Esophagus (tissue), 2 donors: ENCODE data around the gene DECR2. TPM values are rescaled to one million over a fixed set of nuclear protein-coding genes. Genes with fewer than 3 reads are reported as not detected.

Experiments used
- H3K27ac ChIP-seq, 2 donors: one replicate each; pipeline ENCODE4 v1.5.1; 2013; ENCODE audit warnings: low read depth in 2 of 2, mild to moderate bottlenecking in 2 of 2, inconsistent platforms in 1 of 2, low read length in 1 of 2, moderate library complexity in 1 of 2
- H3K27me3 ChIP-seq, 2 donors: one replicate each; pipeline ENCODE4 v1.6.1; 2013; ENCODE audit warnings: low read length in 2 of 2, control low read depth in 1 of 2, mild to moderate bottlenecking in 1 of 2; ENCODE audit not compliant: insufficient read depth in 2 of 2, control insufficient read depth in 1 of 2
- H3K36me3 ChIP-seq, 2 donors: one replicate each; pipeline ENCODE4 v1.6.1; 2013; ENCODE audit warnings: low read length in 1 of 2; ENCODE audit not compliant: control insufficient read depth in 2 of 2, insufficient read depth in 2 of 2
- H3K4me1 ChIP-seq, 2 donors: one replicate each; pipeline ENCODE4 v1.6.1; 2013; ENCODE audit warnings: low read length in 1 of 2; ENCODE audit not compliant: control insufficient read depth in 2 of 2, insufficient read depth in 2 of 2
- H3K4me3 ChIP-seq, 2 donors: one replicate each; pipeline ENCODE4 v1.5.1; 2013; ENCODE audit warnings: low read length in 2 of 2, mild to moderate bottlenecking in 2 of 2, low read depth in 1 of 2, moderate library complexity in 1 of 2
- H3K9me3 ChIP-seq, 2 donors: one replicate each; pipeline ENCODE4 v1.6.1; 2013; ENCODE audit warnings: mild to moderate bottlenecking in 2 of 2, low read depth in 1 of 2, low read length in 1 of 2, moderate library complexity in 1 of 2; ENCODE audit not compliant: control insufficient read depth in 2 of 2, insufficient read depth in 1 of 2
- WGBS, 2 donors: extraction: QIAGEN DNeasy Blood & Tissue Kit; methylation state at CpG; one replicate each; pipeline ENCODE4 v1.1.7; 2013; 5-methylcytosine and 5-hydroxymethylcytosine counted together
- polyA plus RNA-seq, 2 donors: library from polyadenylated mRNA; stranded (reverse); fragments of 200-250 nt; gene quantifications; one replicate each; pipeline ENCODE4 v1.2.3, GENCODE V29; 2013
- donor health status: healthy with polysubstance abuse.
- donor health status: Bipolar disorder and iron deficiency.

DECR2 gene
- polyA plus RNA-seq, 2 donors = 15.0 to 24.2 TPM

DNA sequence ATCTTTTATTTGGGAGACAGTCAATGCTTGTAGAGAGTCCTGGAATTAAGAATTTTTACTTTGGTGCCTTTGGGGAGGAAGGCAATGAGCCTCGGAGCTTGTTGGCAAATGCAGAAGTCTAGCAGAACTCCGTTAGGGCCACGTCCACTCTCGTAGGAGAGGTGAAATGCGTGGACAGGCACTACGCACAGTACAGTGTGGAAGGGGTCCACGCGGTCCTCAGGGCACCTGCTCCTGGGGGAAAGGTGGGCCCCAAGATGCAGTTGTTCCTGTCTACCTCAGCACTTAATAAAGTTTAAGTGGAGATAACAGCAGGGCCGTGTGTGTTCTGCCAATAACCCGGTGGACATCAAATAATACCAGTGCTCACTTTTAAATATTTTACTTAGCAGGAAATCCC, 25.6 kb downstream of the DECR2 start:
- Histone ChIP-seq H3K4me3 (peak overlapping the region in 1 of 2 donors; percentile 67), H3K27me3 (no peaks in the 10 kb centered on the region), H3K4me1 (peaks cover 5 to 12% of the 10 kb centered on the region in 2 donors), H3K27ac (no peak overlapping the region), H3K9me3 (no peaks in the 10 kb centered on the region), H3K36me3 (no peaks in the 10 kb centered on the region)
- 43 to 54% methylated on average over 10 of the region's 10 CpGs for WGBS, 2 donors

GRCh38 chr16:430904-431303, 29.2 kb downstream of the DECR2 start:
- H3K4me1 ChIP-seq = peaks cover 2 to 5% of the 10 kb centered on the region in 2 donors
- H3K9me3 ChIP-seq = no peaks in the 10 kb centered on the region
- H3K4me3 ChIP-seq = no peak overlapping the region
- no peaks in the 10 kb centered on the region for H3K36me3 ChIP-seq
- H3K27ac ChIP-seq = no peak overlapping the region
- WGBS, 2 donors = 83 to 97% methylated on average over 7 of the region's 7 CpGs
- H3K27me3 ChIP-seq = no peaks in the 10 kb centered on the region

DNA sequence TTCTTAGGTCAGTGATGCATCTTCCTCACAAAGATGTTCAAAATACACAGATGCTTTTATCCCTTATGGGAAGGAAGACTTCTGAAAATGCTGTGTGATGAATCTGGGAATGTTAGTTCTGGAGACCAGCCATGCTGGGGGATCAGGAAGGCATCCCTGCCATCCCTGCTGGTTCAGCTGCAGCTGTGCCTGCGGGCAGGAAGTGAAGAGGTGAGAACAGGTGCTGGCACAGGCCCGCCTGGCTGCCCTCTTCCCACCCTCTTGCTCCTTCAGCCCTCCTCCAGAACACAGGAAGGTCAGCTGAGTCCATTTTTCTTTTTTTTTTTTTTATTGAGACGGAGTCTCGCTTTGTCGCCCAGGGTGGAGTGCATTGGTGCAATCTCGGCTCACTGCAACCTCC, 38.9 kb downstream of the DECR2 start:
- H3K27ac ChIP-seq = no peak overlapping the region
- no peaks in the 10 kb centered on the region for H3K27me3 ChIP-seq
- H3K36me3 ChIP-seq = no peaks in the 10 kb centered on the region
- peaks cover 0 to 3% of the 10 kb centered on the region in 2 donors for H3K9me3 ChIP-seq
- H3K4me1 ChIP-seq = no peaks in the 10 kb centered on the region
- H3K4me3 ChIP-seq = no peak overlapping the region
- WGBS, 2 donors = 86 to 92% methylated on average over 6 of the region's 6 CpGs

DNA sequence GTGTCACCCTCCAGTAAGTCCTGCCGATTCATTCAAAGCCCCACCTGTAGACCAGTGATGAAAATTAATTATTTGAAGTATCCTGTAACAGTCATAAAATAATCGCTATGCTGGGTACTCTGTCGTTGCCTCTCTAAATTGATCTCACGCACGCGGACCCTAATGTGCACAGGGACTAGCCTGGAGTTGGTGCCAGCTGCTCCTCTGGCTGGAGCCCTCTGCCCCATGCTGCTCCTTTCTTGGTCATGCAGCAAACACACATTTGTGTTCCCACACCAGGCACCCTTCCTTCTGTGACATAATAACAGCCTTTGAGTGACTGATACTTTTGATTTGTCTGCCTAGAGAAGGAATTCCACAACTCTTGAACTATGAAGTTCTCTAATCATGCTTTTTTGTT, 39.8 kb downstream of the DECR2 start:
- H3K9me3 ChIP-seq = peaks cover 0 to 4% of the 10 kb centered on the region in 2 donors

DNA sequence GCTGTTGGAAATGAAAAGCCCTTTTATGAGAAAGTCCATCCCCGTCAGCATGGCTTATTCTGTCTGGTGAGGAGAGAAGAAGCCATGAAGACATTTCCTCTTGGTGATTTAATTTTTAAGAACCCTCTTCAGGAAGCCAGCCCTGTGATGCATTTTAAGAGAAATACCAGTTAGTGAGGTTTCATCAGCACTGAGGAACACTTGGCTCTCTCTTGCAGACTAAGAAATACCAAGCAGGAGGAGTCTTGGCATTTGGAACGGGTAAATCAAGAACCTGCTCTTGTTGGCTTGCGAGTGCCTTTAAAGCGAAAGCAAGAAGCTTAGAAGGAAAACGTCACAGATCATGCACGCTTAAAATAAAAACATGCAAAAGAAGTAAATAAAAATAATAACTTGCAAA, 41.3 kb downstream of the DECR2 start:
- WGBS, 2 donors = 69 to 77% methylated on average over 6 of the region's 6 CpGs
- Histone ChIP-seq H3K9me3 (peaks cover 0 to 4% of the 10 kb centered on the region in 2 donors), H3K27me3 (no peaks in the 10 kb centered on the region), H3K36me3 (no peaks in the 10 kb centered on the region), H3K27ac (no peak overlapping the region), H3K4me1 (no peaks in the 10 kb centered on the region), H3K4me3 (no peak overlapping the region)

More for the DNA sequence above, 39.8 kb downstream of the DECR2 start:
- no peak overlapping the region for H3K4me3 ChIP-seq
- H3K36me3 ChIP-seq = no peaks in the 10 kb centered on the region
- no peak overlapping the region for H3K27ac ChIP-seq
- no peaks in the 10 kb centered on the region for H3K4me1 ChIP-seq
- H3K27me3 ChIP-seq = no peaks in the 10 kb centered on the region
- WGBS, 2 donors = 90 to 95% methylated on average over 6 of the region's 6 CpGs

DNA sequence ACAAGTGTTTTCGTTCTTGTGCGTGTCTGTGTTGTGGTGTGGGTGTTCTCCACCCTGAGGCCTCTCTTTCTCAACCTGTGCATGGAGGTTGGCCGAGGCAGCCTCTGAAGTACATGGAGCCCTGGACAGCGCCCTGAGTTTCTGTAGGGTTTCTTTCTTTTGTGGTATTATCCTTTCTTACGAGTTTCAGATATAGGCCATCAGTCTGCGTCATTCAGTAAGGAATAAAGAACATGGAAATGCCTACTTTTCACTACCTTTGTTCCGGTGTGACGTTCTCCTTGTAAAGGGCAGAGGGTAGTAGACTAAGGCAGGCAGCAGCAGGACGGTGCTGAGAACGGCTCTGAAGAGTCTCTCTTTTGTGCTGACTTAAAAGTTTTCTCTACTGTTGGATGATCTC, 42.3 kb downstream of the DECR2 start:
- H3K36me3 ChIP-seq = no peaks in the 10 kb centered on the region
- H3K27ac ChIP-seq = no peak overlapping the region
- H3K4me1 ChIP-seq = no peaks in the 10 kb centered on the region
- H3K27me3 ChIP-seq = no peaks in the 10 kb centered on the region
- H3K4me3 ChIP-seq = no peak overlapping the region
- peaks cover 0 to 4% of the 10 kb centered on the region in 2 donors for H3K9me3 ChIP-seq
- 93 to 96% methylated on average over 10 of the region's 10 CpGs for WGBS, 2 donors

DNA sequence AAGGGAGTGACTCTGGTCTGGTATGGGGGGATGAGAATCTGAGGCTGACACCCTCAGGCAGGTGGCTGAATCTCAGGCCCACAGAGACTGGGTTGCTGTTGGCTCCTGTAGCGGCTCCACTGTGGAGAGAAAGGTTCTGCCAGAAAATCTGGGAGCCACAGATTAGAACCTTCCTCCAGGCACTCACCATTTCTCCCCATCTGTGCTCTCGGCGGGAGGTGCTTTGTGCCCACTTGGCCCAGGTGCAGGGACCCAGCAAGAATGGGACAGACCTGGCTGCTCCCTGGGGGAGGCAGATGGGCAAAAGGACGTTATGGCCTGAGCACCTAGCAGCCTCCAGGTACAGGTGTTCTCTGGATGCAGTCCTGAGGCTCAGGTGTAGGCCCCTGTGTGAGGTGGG, 43.9 kb downstream of the DECR2 start:
- 80 to 81% methylated on average over 4 of the region's 4 CpGs for WGBS, 2 donors
- Histone ChIP-seq H3K4me1 (peaks cover 0 to 2% of the 10 kb centered on the region in 2 donors), H3K9me3 (peaks cover 0 to 4% of the 10 kb centered on the region in 2 donors), H3K27me3 (no peaks in the 10 kb centered on the region), H3K27ac (no peak overlapping the region), H3K4me3 (no peak overlapping the region), H3K36me3 (no peaks in the 10 kb centered on the region)

GRCh38 chr16:450385-450784, 48.7 kb downstream of the DECR2 start:
- 75 to 82% methylated on average over 8 of the region's 8 CpGs for WGBS, 2 donors
- Histone ChIP-seq H3K36me3 (no peaks in the 10 kb centered on the region), H3K4me3 (no peak overlapping the region), H3K27me3 (no peaks in the 10 kb centered on the region), H3K9me3 (peaks cover 0 to 4% of the 10 kb centered on the region in 2 donors), H3K27ac (no peak overlapping the region), H3K4me1 (peaks cover 0 to 3% of the 10 kb centered on the region in 2 donors)

GRCh38 chr16:450785-451512, 49.3 kb downstream of the DECR2 start:
- Histone ChIP-seq H3K4me1 (peaks cover 0 to 3% of the 10 kb centered on the region in 2 donors), H3K27me3 (no peaks in the 10 kb centered on the region), H3K27ac (no peak overlapping the region), H3K9me3 (no peaks in the 10 kb centered on the region), H3K4me3 (no peak overlapping the region), H3K36me3 (no peaks in the 10 kb centered on the region)
- 58 to 71% methylated on average over 14 of the region's 14 CpGs for WGBS, 2 donors

- H3K4me1 ChIP-seq = peaks cover 0 to 3% of the 10 kb centered on the region in 2 donors
- H3K27ac ChIP-seq = no peak overlapping the region
- 71 to 79% methylated on average over 13 of the region's 13 CpGs for WGBS, 2 donors
- no peaks in the 10 kb centered on the region for H3K27me3 ChIP-seq
- H3K4me3 ChIP-seq = no peak overlapping the region
- no peaks in the 10 kb centered on the region for H3K36me3 ChIP-seq
- no peaks in the 10 kb centered on the region for H3K9me3 ChIP-seq
Measured at GRCh38 chr16:454397-454940, 52.8 kb downstream of the DECR2 start.
